HepG2 (cell line): Measurements from ENCODE around the gene KRT4. TPM values are rescaled to one million over a fixed set of nuclear protein-coding genes. Genes with fewer than 3 reads are reported as not detected.

Experiments used
- ATAC-seq: fragments of 200-7000 bp; cut with Tn5 transposase; 3 replicates; pipeline ENCODE4 v1.9.1; 2020; ENCODE audit warnings: mild to moderate bottlenecking, moderate library complexity
- BruUV-seq: library from RNA; stranded (reverse); fragments of 400-500 nt; replicated peaks from 2 replicates; lab custom pipeline; 2021; lab: Mats Ljungman, UMichigan
- CTCF ChIA-PET: fragments of 300-600 bp; formaldehyde crosslinking; extraction: SDS; loops from one replicate; lab custom pipeline; 2021; ENCODE audit warnings: low total read pairs, inconsistent platforms, low intra/inter-chr PET ratio; lab: Yijun Ruan, JAX
- POLR2A ChIA-PET: fragments of 350-600 bp; sonication (Branson Sonifier 250); formaldehyde crosslinking; loops from one replicate; lab custom pipeline; 2020; ENCODE audit warnings: antibody characterized with exemption, inconsistent platforms; lab: Yijun Ruan, JAX
- DNase-seq: peaks from one replicate; pipeline ENCODE4 v3.0.0-alpha.2; 2015; ENCODE audit warnings: low spot score
- FAIRE-seq: peaks from 3 replicates; lab custom pipeline; 2011; peaks lifted over from hg19 to GRCh38; lab: Jason Lieb, UNC
- H2AFZ ChIP-seq: one replicate; pipeline ENCODE4 v1.6.1; 2011; ENCODE audit warnings: low read length, inconsistent platforms
- H3K27ac ChIP-seq: fragments of 300-600 bp; 3 replicates; pipeline ENCODE4 v1.8.0; 2011; ENCODE audit warnings: mixed run types, mild to moderate bottlenecking, mixed read lengths, low read length, inconsistent platforms; ENCODE audit not compliant: insufficient read depth; ENCODE audit errors: extremely low read length
- H3K27me3 ChIP-seq, 2 experiments: fragments of 200-600 bp in 1 of 2; 2 replicates in 1 of 2; 3 replicates in 1 of 2; pipeline versions ENCODE4 v1.6.0 to v1.8.0; 2011; ENCODE audit warnings: low read length in 2 of 2, mild to moderate bottlenecking in 2 of 2, moderate library complexity in 2 of 2, inconsistent platforms in 1 of 2; ENCODE audit not compliant: insufficient read depth in 2 of 2, control insufficient read depth in 1 of 2
- H3K36me3 ChIP-seq, 2 experiments: fragments of 200-600 bp in 1 of 2; replicated peaks in 1 of 2; 2 replicates in 1 of 2; 3 replicates in 1 of 2; pipeline versions ENCODE4 v1.5.1 to v1.8.0; 2011; ENCODE audit warnings: low read length in 2 of 2, inconsistent platforms in 1 of 2; ENCODE audit not compliant: insufficient read depth in 2 of 2, control insufficient read depth in 1 of 2
- H3K4me1 ChIP-seq: 2 replicates; pipeline ENCODE4 v1.5.1; 2012; ENCODE audit warnings: low read length, inconsistent platforms; ENCODE audit not compliant: insufficient read depth
- H3K4me2 ChIP-seq: 2 replicates; pipeline ENCODE4 v1.6.0; 2011; ENCODE audit warnings: low read depth, low read length, inconsistent platforms
- H3K4me3 ChIP-seq, 3 experiments: fragments of 200-600 bp in 1 of 3; sonication (generic), shearing (Covaris generic) in 1 of 3; replicated peaks in 1 of 3; 2 replicates each; pipeline ENCODE4 v1.5.1; 2011 to 2016; ENCODE audit warnings: low read length in 3 of 3, inconsistent platforms in 2 of 3, low read depth in 2 of 3, mild to moderate bottlenecking in 2 of 3, control low read depth in 1 of 3, mixed read lengths in 1 of 3; ENCODE audit not compliant: insufficient read depth in 1 of 3
- H3K79me2 ChIP-seq: one replicate; pipeline ENCODE4 v1.6.1; 2011; ENCODE audit warnings: low read length, inconsistent platforms; ENCODE audit not compliant: insufficient read depth
- H3K9ac ChIP-seq: 2 replicates; pipeline ENCODE4 v1.6.0; 2011; ENCODE audit warnings: mild to moderate bottlenecking, low read depth, low read length, inconsistent platforms; ENCODE audit not compliant: insufficient read depth
- H3K9me3 ChIP-seq: 2 replicates; pipeline ENCODE4 v1.5.1; 2012; ENCODE audit warnings: mild to moderate bottlenecking, low read length
- H4K20me1 ChIP-seq: 2 replicates; pipeline ENCODE4 v1.6.0; 2011; ENCODE audit warnings: inconsistent platforms, mild to moderate bottlenecking, low read length, moderate library complexity; ENCODE audit not compliant: insufficient read depth
- PATZ1 ChIP-seq: sonication (generic); formaldehyde crosslinking; IDR thresholded peaks from 2 replicates; pipeline ENCODE4 v1.4.0; 2020; ENCODE audit warnings: missing genetic modification reagents
- SRSF9 ChIP-seq: fragments of 200-400 bp; formaldehyde crosslinking; IDR thresholded peaks from 2 replicates; pipeline ENCODE4 v1.6.1; 2018; ENCODE audit warnings: borderline replicate concordance, mild to moderate bottlenecking, low read depth, low read length; ENCODE audit not compliant: insufficient read depth, poor library complexity, severe bottlenecking
- ZFP91 ChIP-seq: sonication (generic); formaldehyde crosslinking; IDR thresholded peaks from 2 replicates; pipeline ENCODE4 v1.9.0; 2022; ENCODE audit warnings: missing genetic modification reagents, mild to moderate bottlenecking, borderline replicate concordance
- ZUFSP ChIP-seq: sonication (generic); formaldehyde crosslinking; IDR thresholded peaks from 2 replicates; pipeline ENCODE4 v1.9.0; 2021; ENCODE audit warnings: missing genetic modification reagents, mild to moderate bottlenecking, borderline replicate concordance
- WGBS: methylation state at CpG from one replicate; pipeline ENCODE4 v1.1.6; 2017; ENCODE audit warnings: low lambda C conversion rate; 5-methylcytosine and 5-hydroxymethylcytosine counted together
- in situ Hi-C: cut with HindIII; loops from 2 replicates; pipeline ENCODE4 v1.10.0; 2017; ENCODE audit warnings: low pct_unique_long_range_greater_than_20kb; ENCODE audit not compliant: extremely low pct_ligation_motif_present
- intact Hi-C: fragments of 100-400 bp; cut with micrococcal nuclease; formaldehyde crosslinking; loops from one replicate; pipeline ENCODE4 v1.10.0; 2022; ENCODE audit not compliant: unreplicated experiment
- polyA plus RNA-seq, 8 experiments: library from polyadenylated mRNA; depleted of rRNA in 3 of 8; stranded (reverse) in 7 of 8; unstranded in 1 of 8; fragments of >200 nt; fragmentation: Illumina TruSeq in 4 of 8; extraction: Trizol in 4 of 8; gene quantifications; 2 replicates each; pipeline versions ENCODE4 v1.2.1 to v1.2.3, GENCODE V29; 2011 to 2016; ENCODE audit warnings: low read depth in 4 of 8, missing spikeins in 1 of 8, mixed read lengths in 1 of 8; ENCODE audit not compliant: insufficient read depth in 1 of 8
- total RNA-seq, 5 experiments: library from RNA; depleted of rRNA; stranded (reverse); fragments of >200 nt; fragmentation: Illumina TruSeq; extraction: Trizol; gene quantifications; 2 replicates each; pipeline ENCODE4 v1.2.3, GENCODE V29; 2016; ENCODE audit warnings: low read depth in 1 of 5

The KRT4 gene
- total and polyA plus RNA-seq, 2 of the 13 experiments (the other 11 are each of a cell fraction or from before 2014, with no cell fraction given): not detected

GRCh38 chr12:52839436-52840105, 25.7 kb upstream of the KRT4 start:
- CTCF ChIA-PET: no interaction called here
- BruUV-seq: no TSS peak

More at GRCh38 chr12:52839436-52840105, 25.7 kb upstream of the KRT4 start:
- no peaks in the 10 kb centered on the region for H3K36me3 ChIP-seq
- intact Hi-C loops (no loop called here), in situ Hi-C loops (no loop called here)
- 8% methylated on average over 15 of the region's 18 CpGs for WGBS
- no peaks in the 10 kb centered on the region for H4K20me1 ChIP-seq
- H3K4me3 ChIP-seq: no peak overlapping the region
- no peaks in the 10 kb centered on the region for H3K79me2 ChIP-seq
- no peak for DNase-seq
- peaks cover 4 to 70% of the 10 kb centered on the region in 2 experiments for H3K27me3 ChIP-seq
- H3K27ac ChIP-seq: no peak overlapping the region
- H3K9me3 ChIP-seq: no peaks in the 10 kb centered on the region
- H3K9ac ChIP-seq: no peak overlapping the region
- no peak overlapping the region for H2AFZ ChIP-seq
- no peak for TF ChIP-seq ZFP91
- TF ChIP-seq PATZ1: no peak
- no peak for TF ChIP-seq ZUFSP (CRISPR knock-in tag)
- no peak for TF ChIP-seq SRSF9
- no peak for ATAC-seq
- POLR2A ChIA-PET: no interaction called here
- FAIRE-seq: no peak
- H3K4me2 ChIP-seq: no peak overlapping the region
- no peaks in the 10 kb centered on the region for H3K4me1 ChIP-seq
